Measurements from ENCODE around the gene MRPL47. TPM values are rescaled to one million over a fixed set of nuclear protein-coding genes. Genes with fewer than 3 reads are reported as not detected.

MRPL47 gene
- total RNA-seq, 1 experiment from 2014 or later, result 75.5 TPM

- no peak overlapping the region for H2AFZ ChIP-seq (ENCODE audit: low read length)
- H2BK5ac ChIP-seq (ENCODE audit: insufficient read length, low read length), result no peak overlapping the region
- Mint-ChIP-seq H3K27ac (no peak overlapping the region), H3K27me3 (ENCODE audit: low read depth) (no peaks in the 10 kb centered on the region), H3K4me1 (peaks cover 0 to 5% of the 10 kb centered on the region in 2 experiments; a peak in 1 of 4 replicates), H3K9me3 (no peaks in the 10 kb centered on the region), H3K4me3 (no peak overlapping the region), H3K36me3 (ENCODE audit: insufficient read depth in 1 of 3, low read depth in 3 of 3) (peaks cover 19 to 68% (median 62%) of the 10 kb centered on the region in 3 experiments; a peak in 6 of 7 replicates)
- H3T11ph ChIP-seq (ENCODE audit: low read length), result no peak overlapping the region
- no peak overlapping the region for H2BK20ac ChIP-seq (ENCODE audit: low read depth, low read length, poor library complexity, severe bottlenecking)
- no peak overlapping the region for H4K8ac ChIP-seq (replicated peaks; ENCODE audit: insufficient read length, low read depth, low read length)
- H3K79me1 ChIP-seq (ENCODE audit: insufficient read depth, low read depth, low read length, poor library complexity, severe bottlenecking), result peaks cover 3% of the 10 kb centered on the region
- H3K27ac ChIP-seq (ENCODE audit: insufficient read length, low read depth, low read length), result no peak overlapping the region
- H4K5ac ChIP-seq (ENCODE audit: insufficient read length, low read depth, low read length), result no peak overlapping the region
- no peaks in the 10 kb centered on the region for H4K20me1 ChIP-seq (ENCODE audit: control insufficient read depth, insufficient read depth, insufficient read length)
- H3K56ac ChIP-seq (ENCODE audit: insufficient read length, low read depth, low read length), result no peak overlapping the region
- no peak overlapping the region for H3K9ac ChIP-seq (ENCODE audit: extremely low read depth, insufficient read length, low read length)
- no peak overlapping the region for H3K14ac ChIP-seq (ENCODE audit: insufficient read depth, low read length)
- no peak overlapping the region for H3K23ac ChIP-seq (ENCODE audit: insufficient read length, low read depth, low read length)
- H3K79me2 ChIP-seq (ENCODE audit: insufficient read depth, low read length), result peaks cover 6% of the 10 kb centered on the region; the same call in 1 of the 2 replicates
- H2AK5ac ChIP-seq (ENCODE audit: insufficient read length, low read length), result no peak overlapping the region
- no peak overlapping the region for H3K4ac ChIP-seq (ENCODE audit: low read depth, low read length)
- no peaks in the 10 kb centered on the region for H3K9me3 ChIP-seq (ENCODE audit: control insufficient read depth, low read depth, low read length)
- TF ChIP-seq CTCF (conservative IDR thresholded peaks at IDR 0.05), result no peak
- no peak overlapping the region for H3K4me2 ChIP-seq (ENCODE audit: insufficient read depth, insufficient read length, low read length)
- H3K23me2 ChIP-seq (ENCODE audit: insufficient read length, low read depth, low read length, poor library complexity, severe bottlenecking), result no peaks in the 10 kb centered on the region
- no peak overlapping the region for H3K18ac ChIP-seq (ENCODE audit: insufficient read length, low read depth, low read length)
- no peak overlapping the region for H2BK12ac ChIP-seq (ENCODE audit: insufficient read length, low read depth, low read length)
- DNase-seq, result no peak
- H2BK15ac ChIP-seq (ENCODE audit: low read depth, low read length), result no peak overlapping the region
- no peak overlapping the region for H4K91ac ChIP-seq (ENCODE audit: insufficient read length, low read depth, low read length)
- no peak overlapping the region for H2BK120ac ChIP-seq (ENCODE audit: low read depth, low read length, poor library complexity, severe bottlenecking)
- H3K4me1 ChIP-seq (ENCODE audit: insufficient read depth, low read length), result no peaks in the 10 kb centered on the region
- no peaks in the 10 kb centered on the region for H3K27me3 ChIP-seq (ENCODE audit: insufficient read depth, low read length)
- no CpG with 5 or more reads among the region's 4 CpGs for WGBS (ENCODE audit: extremely low coverage, insufficient read length, low lambda C conversion rate)
Measured at GRCh38 chr3:179599531-179599930, 4.9 kb downstream of the MRPL47 start.
